HG03097 (cell line): ENCODE data around the gene SLC25A24.
"Not testable (repeated sequence)": the region's sequence is repeated elsewhere in the genome, so short reads cannot be mapped to it uniquely, and the experiment has no call there.

Experiments
- ATAC-seq: cut with Tn5 transposase; IDR thresholded peaks from one replicate; pipeline ENCODE4 v1.9.1; 2021; ENCODE audit not compliant: unreplicated experiment, low FRiP score

Gene SLC25A24

GRCh38 chr1:108140936-108141335, 59.2 kb downstream of the SLC25A24 start:
- ATAC-seq = no peak

- ATAC-seq = no peak
Measured at GRCh38 chr1:108140177-108140576, 60.0 kb downstream of the SLC25A24 start.

GRCh38 chr1:108139555-108139954, 60.6 kb downstream of the SLC25A24 start:
- ATAC-seq = not testable (repeated sequence)

GRCh38 chr1:108133148-108133547, 67.0 kb downstream of the SLC25A24 start:
- not testable (repeated sequence) for ATAC-seq

- ATAC-seq = not testable (repeated sequence)
Measured at GRCh38 chr1:108132367-108132766, 67.8 kb downstream of the SLC25A24 start.

GRCh38 chr1:108131281-108131680, 68.9 kb downstream of the SLC25A24 start:
- ATAC-seq = not testable (repeated sequence)

GRCh38 chr1:108130794-108131193, 69.3 kb downstream of the SLC25A24 start:
- ATAC-seq = no peak

GRCh38 chr1:108129999-108130398, 70.1 kb downstream of the SLC25A24 start:
- ATAC-seq = no peak

- ATAC-seq = peak; percentile 97
Measured at GRCh38 chr1:108125312-108126138, 74.6 kb downstream of the SLC25A24 start.

- no peak for ATAC-seq
Measured at GRCh38 chr1:108124622-108125311, 75.4 kb downstream of the SLC25A24 start.

- no peak for ATAC-seq
Measured at GRCh38 chr1:108124023-108124422, 76.1 kb downstream of the SLC25A24 start.

GRCh38 chr1:108121358-108122143, 78.6 kb downstream of the SLC25A24 start:
- no peak for ATAC-seq

- ATAC-seq = no peak
Measured at GRCh38 chr1:108120163-108120562, 80.0 kb downstream of the SLC25A24 start.

GRCh38 chr1:108119500-108119899, 80.6 kb downstream of the SLC25A24 start:
- ATAC-seq = no peak

GRCh38 chr1:108117945-108118902, 81.9 kb downstream of the SLC25A24 start:
- ATAC-seq = no peak

GRCh38 chr1:108117237-108117636, 82.9 kb downstream of the SLC25A24 start:
- ATAC-seq = no peak

GRCh38 chr1:108114033-108114599, 86.0 kb downstream of the SLC25A24 start:
- ATAC-seq = no peak

- no peak for ATAC-seq
Measured at GRCh38 chr1:108113496-108113895, 86.6 kb downstream of the SLC25A24 start.

- ATAC-seq = no peak
Measured at GRCh38 chr1:108109295-108109973, 90.7 kb downstream of the SLC25A24 start.
